NCI-H1436 (cell line): ENCODE results near the gene CDH23.

Experiments used
- DNase-seq: peaks from one replicate; lab custom pipeline; 2025; lab: John Stamatoyannopoulos, UW

Gene CDH23

DNA sequence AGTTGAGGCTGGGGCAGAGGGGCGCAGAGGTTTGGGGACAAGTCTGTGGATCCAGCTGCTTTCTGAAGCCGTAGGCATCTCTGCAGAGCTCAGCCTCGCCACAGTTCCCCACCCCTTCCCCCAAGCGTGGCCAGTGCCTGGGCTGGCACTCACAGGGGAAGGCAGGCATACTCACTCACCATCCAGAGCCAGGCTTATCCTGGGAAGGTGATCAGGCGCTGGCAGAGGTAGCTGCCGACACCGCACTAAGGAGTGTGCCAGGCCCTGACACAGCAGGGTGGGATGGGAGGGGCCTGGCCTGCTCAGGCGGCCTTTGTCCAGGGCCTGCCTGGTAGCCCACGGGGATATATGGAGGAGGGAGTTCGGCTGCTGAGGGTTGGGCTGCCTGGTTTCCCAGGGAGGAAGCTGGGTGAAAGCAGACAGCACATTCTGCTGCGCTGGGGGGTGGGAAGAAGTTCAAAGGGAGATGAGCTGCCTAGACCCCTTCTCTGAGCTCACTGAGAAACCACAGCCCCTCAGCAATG lies 360.7 kb downstream of the CDH23 start:
- no peak for DNase-seq

DNA sequence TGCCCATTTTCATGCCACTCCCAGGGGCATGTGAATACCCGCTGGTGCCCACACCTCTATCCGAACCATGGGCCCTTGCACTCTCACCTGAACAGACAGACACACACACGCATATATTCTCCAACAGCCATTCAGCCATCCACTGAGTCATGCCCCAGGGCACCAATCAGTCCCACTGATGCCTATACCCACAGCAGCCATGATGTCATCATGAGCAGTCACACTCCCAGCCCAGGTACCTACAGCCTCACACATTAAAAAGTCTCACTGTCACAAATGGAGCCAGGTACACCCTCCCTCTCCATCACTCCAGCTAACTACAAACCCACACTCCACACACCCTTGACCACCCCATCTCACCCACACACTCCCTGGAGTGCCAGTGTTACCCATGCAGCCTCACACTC lies 364.4 kb downstream of the CDH23 start:
- no peak for DNase-seq

DNA sequence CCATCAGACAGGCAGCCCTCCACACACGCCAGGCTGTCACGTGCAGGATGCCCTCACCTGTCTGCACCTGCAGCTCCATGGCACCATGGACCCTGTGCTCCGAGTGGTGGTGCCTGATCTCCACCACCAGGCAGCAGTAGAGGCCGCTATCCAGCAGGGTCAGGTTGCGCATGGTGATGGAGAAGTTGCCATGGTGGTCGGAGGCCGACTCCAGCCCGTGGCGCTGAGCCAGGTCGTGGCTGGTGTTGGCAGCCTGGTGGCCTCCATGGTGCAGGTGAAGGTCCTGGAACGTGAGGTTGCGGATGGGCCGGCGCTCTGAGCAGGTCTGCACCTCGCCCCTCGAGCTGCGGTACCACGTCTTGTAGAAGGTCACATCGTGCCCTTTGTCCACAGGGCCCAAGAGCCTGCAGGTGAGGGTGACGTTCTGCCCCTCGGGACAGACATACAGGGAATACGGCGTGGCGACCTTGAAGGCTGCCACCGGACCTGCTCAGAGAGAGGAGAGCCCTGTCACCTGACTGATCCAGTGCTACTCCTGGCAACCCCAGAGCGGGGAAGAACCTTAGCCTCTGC lies 364.9 kb downstream of the CDH23 start:
- DNase-seq: no peak

DNA sequence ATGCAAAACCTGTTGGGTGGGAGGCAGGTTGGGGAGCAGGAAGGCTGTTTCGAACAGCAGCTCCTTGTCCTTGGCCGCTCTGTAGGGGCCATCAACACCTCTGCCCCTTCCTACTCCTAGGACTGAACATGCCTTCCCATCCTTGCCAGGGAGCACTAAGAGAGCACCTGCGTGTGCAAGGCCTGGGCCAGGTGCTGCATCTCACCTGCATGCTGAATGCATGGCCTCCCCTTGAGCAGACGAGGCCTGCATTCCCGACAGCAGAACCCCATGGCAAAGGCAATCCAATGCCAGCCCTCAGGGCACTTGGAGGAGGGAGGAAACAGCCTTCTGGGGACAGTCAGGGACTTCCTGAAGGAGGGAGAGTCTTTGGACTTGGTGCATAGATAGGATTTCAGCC lies 365.6 kb downstream of the CDH23 start:
- no peak for DNase-seq

DNA sequence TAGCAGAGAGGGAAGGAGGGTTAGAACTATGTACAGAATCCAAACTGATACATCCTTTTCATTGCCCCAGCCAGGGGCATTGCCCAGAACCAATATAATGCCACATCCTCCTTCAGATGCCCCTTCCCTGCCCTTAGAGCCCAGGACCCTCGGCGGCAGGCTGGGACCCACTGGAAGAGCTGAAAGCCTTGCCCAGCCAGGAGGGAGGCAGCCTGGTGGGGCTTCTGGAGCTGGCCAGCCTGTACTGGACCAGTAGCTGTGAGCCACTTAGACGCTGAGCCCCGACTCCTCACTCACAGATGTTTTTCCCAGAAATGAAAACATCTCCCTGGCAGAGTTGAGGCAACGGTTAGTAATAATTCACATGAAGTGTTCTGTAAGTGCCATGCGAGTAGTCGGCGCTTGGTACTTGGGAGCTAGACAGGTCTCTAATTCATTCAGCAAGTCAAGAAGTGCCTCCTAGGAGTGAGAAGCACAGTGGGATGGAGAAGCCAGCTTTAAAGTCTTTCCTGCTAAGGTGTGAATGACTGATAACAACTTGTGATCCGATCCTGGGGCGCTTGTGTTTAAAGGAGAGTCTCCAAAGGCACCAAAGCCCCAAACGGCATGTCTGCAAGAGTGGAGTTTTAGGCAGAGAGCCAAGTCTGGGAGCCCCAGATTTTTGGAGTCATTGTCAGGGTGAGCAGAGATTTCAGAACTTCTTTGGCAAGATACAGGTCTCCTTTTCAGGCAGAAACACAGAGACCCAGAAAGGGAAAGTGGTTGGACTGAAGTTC lies 366.8 kb downstream of the CDH23 start:
- no peak for DNase-seq

- no peak for DNase-seq
Measured at GRCh38 chr10:71765176-71765904, 368.6 kb downstream of the CDH23 start.

- no peak for DNase-seq
Measured at GRCh38 chr10:71765906-71766716, 369.4 kb downstream of the CDH23 start.

DNA sequence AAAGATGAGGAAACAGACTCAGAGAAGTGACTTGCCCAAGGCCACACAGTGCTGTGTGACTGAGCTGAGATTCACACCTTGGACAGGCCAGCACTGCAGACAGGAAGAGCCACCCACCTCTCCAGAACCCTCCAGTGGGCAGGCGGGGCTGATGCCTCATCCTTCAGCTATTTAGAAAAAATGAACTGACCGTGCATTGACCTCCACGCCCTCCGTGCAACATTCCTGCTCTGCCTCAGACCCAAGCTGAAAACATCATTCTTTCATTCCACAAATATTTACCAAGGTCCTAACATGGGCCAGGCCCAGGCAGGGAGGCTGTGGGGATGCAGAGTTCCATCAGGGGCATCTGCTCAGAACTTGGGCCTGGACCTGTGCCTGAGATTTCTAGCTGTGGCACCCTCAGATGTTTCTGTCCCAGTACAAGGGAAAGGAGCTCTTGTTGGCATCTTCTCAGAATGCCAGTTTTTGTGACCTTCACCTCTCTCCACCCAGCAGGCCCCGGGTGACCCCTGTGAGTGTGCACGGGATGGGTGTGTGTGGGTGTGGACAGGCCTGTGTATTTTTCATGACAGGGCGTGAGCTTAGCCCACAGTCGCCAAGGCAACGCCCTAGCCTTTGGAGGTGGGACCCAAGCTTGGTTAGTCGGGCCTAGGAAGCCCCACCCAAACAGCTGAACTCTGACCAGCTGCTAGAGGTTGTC lies 370.1 kb downstream of the CDH23 start:
- DNase-seq: no peak

GRCh38 chr10:71767420-71768035 lies 370.8 kb downstream of the CDH23 start:
- DNase-seq: no peak

DNA sequence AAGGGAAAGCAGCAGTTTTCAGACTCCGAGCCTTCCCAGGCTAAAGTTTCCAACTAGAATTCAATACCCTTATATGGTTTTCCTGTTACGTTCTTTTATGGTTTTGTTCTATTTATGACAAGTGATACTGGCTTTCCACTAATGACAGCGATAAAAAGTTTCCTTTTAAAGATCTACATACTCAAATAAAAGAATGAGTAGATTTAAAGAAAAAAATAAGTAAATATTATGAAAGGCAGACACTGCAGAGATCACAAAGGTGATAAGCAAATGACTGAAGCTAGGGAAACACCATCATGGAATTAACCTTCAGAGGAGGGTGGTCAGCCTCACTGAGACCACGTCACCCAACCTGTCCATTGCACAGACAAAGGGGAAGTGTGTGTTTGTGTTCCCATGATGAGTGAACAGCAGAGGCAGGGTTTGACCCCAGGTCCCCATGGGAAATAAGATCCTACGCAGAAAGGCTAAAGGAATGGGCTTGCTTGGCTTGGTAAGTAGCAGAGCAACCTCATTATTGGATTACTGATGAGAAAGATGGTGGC lies 372.6 kb downstream of the CDH23 start:
- DNase-seq: no peak

DNA sequence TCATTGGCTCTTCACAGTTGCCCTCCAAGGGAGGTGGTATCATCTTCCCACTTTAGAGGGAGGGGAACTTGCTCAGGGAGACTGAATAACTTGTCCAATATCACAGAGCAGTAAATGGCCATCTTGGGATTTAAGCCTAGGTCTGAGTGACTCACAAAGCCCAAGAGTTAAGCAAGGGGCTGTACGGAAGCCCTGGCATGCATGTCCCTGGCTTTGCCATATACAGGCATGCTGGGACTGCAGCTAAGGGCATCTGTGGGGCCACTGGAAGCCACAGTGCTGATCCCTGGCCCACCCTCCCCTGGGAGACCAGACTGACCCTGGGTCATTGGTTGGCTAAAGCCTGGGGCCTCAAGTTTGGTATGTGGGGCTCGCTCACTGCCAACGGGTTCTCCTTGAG lies 373.5 kb downstream of the CDH23 start:
- no peak for DNase-seq

GRCh38 chr10:71770789-71771188 lies 374.1 kb downstream of the CDH23 start:
- DNase-seq: no peak

- DNase-seq: no peak
Measured at GRCh38 chr10:71771204-71771603, 374.5 kb downstream of the CDH23 start.

- no peak for DNase-seq
Measured at GRCh38 chr10:71771821-71772617, 375.3 kb downstream of the CDH23 start.

GRCh38 chr10:71772832-71773220 lies 376.1 kb downstream of the CDH23 start:
- no peak for DNase-seq

- peak; percentile 75 for DNase-seq
Measured at GRCh38 chr10:71773221-71773971, 376.7 kb downstream of the CDH23 start, which contains the start of gene VSIR. TSS of gene VSIR (minus strand) at chr10:71773520. CDS start at chr10:71773439, 81 bp downstream.

DNA sequence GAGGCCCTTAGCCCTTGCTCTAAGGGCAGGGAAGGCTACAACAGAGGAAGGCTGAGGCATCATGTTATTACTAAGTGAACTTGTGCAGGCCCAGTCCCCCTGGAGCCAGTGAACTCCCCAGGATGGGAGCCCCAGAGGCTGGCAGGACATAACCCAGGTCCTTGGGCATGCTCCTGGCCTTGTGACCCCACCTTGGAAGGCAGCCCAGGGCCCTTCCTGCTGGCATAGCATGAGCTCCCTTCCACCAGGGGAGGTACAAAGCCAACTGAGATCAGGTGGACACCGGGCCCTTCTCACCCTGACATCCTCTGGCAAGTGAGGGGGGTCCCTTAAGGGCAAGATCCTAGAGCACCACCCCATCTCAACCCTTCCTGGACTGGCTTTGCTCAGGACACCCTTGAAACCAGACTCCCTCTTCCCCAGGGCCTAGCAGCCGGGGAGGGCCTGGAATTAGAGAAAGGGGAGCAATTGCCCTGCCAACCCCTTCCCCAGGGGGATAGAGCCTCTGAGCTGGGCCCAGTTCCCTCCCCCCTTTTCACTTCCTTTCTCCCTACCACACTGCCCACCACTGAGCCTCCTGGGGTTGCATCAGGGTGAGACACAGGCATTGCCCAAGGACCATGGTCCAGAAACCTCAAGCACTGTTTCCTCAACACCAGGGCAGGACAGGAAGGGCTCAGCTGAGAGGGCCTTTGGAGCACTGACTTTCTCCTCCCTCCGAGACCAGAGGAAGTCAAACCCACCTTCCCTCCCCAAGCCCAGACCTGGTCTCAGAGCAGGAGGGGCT lies 378.4 kb downstream of the CDH23 start:
- no peak for DNase-seq

- no peak for DNase-seq
Measured at GRCh38 chr10:71776481-71776925, 379.8 kb downstream of the CDH23 start.
